ENCODE measurements around the gene AOC2.
"Not testable (repeated sequence)": the region's sequence is repeated elsewhere in the genome, so short reads cannot be mapped to it uniquely, and the experiment has no call there.

Gene AOC2

DNA sequence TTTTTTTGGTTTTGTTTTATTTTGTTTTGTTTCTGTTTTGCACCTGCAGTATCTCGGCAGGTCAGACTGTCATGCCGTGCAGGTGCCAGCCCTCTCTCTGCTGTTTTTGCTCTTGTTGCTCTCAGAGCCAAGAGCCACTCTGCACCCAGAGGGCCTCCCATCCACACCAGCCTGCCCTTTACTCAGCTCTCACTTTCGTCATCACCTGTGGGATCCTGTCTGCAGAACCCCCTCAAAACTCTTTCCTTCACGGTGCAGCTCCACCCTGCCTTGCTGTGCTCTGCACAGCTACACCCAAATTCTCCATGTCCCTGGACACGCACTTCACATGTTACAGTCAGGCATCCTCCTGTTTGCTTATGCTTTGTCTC is 9.2 kb downstream of the AOC2 start:
- no peak for DNase-seq (ENCODE audit: extremely low read depth in 1 of 2, low read depth in 1 of 2)

DNA sequence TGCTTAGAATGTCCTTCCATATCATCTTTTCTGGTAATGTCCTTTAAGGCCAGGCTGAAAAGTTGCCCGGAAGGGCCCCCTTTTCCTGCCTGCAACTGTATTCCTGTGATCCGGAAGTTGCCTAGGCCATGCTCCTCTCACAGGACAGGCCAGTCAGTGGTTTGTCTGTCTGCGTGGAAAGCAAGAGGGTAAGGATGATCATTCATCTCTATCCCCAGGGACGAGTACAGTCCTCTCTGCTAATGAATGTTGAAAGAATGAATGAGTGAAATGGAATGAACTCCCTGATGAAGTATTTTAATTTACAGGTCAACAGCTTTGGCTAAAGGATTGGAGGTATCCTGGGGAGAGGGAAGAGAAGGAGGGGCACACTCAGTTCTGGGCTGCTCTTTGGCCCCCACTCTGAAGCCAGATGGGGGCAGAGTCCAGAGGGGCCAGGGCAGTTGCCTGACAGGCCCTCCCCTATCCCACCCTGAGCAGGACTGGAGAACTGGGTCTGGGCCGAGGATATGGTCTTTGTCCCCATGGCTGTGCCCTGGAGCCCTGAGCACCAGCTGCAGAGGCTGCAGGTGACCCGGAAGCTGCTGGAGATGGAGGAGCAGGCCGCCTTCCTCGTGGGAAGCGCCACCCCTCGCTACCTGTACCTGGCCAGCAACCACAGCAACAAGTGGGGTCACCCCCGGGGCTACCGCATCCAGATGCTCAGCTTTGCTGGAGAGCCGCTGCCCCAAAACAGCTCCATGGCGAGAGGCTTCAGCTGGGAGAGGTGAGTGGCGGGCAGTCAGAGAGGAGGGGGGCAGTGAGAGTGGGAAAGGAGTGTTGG is 9.8 kb downstream of the AOC2 start:
- no peak for DNase-seq (ENCODE audit: extremely low read depth in 1 of 2, low read depth in 1 of 2)

DNA sequence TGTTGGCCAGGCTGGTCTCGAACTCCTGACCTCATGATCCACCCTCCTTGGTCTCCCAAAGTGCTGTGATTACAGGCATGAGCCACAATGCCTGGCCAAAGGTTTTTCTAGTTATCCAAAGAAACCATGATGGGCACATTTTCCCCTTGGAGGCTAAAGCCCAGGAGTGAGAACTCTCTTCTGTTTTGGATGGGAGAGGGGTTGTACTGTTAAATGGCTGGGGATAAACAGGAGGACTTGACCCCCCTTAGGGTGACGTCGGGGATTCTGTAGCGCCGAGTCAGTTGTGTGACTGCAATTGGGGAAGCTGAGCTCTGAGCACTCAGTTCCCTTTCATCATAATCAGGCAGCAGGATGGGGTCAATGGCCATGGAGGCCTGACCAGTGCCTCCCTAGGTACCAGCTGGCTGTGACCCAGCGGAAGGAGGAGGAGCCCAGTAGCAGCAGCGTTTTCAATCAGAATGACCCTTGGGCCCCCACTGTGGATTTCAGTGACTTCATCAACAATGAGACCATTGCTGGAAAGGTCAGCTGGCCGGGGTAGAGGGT is 10.7 kb downstream of the AOC2 start:
- no peak for DNase-seq (ENCODE audit: extremely low read depth in 1 of 2, low read depth in 1 of 2)

DNA sequence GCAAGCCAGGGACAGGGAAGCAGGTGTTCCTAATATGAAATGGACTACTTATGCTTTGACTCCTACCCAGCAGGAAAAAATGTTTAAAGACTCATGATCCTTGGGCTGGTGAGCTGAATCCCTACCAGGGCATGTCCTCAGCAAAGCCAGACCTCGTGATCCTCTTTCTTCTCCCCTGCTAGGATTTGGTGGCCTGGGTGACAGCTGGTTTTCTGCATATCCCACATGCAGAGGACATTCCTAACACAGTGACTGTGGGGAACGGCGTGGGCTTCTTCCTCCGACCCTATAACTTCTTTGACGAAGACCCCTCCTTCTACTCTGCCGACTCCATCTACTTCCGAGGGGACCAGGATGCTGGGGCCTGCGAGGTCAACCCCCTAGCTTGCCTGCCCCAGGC is 11.7 kb downstream of the AOC2 start:
- DNase-seq (ENCODE audit: extremely low read depth in 1 of 2, low read depth in 1 of 2), result not testable (repeated sequence)

DNA sequence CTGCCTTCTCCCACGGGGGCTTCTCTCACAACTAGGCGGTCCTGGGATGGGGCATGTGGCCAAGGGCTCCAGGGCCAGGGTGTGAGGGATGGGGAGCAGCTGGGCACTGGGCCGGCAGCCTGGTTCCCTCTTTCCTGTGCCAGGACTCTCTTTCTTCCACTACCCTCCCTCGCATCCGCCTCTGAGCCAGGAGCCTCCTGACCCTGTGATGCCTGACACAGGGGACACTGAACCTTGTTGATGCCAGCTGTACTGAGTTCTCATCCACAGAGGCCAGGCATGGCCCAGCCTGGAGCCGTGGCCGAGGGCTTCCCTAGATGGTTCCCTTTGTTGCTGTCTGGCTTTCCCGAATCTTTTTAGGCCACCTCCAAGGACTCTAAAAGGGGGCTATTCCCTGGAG is 12.1 kb downstream of the AOC2 start:
- not testable (repeated sequence) for DNase-seq (ENCODE audit: extremely low read depth in 1 of 2, low read depth in 1 of 2)

DNA sequence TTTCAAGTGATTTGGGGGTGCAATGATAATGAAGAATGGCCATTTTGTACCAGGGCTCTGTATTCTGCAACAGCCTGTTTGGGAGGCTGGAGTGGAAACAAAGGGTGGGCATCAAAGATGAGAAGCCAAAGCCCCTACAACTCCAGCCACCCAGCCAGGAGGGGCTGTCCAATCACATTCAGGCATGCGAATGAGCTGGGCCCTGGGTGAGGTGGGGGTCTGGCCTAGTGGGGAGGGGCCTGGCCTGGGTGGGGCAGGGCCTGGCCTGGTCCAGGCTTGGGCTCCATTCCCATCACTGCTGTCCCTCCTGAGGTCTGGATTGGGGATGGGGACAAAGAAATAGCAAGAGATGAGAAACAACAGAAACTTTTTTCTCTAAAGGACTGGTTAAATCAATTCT is 13.0 kb downstream of the AOC2 start:
- DNase-seq (ENCODE audit: extremely low read depth in 1 of 2, low read depth in 1 of 2), result no peak

DNA sequence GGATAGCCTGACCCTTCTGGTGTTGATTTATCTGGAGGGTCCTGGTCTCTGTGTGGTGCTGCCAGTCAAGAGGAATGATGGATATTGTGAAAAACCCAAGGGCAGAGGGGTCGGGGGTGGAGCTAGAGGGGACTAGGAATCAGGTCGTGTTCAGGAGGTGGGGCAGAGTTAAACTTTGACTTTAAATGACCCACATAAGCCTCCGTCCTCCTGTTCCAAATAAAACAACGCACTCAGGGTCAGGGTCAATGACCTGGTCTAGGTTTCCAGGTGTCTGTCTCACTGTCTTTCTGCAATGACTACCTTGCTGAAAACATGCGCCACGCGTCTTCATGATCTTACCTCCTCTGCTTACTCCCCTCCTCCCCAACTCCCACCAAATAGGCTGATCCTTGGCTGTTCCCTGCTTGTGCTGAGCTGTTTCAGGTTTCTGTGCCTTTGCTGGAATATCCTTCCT is 21.3 kb downstream of the AOC2 start:
- DNase-seq (ENCODE audit: extremely low read depth in 1 of 2, low read depth in 1 of 2), result no peak

DNA sequence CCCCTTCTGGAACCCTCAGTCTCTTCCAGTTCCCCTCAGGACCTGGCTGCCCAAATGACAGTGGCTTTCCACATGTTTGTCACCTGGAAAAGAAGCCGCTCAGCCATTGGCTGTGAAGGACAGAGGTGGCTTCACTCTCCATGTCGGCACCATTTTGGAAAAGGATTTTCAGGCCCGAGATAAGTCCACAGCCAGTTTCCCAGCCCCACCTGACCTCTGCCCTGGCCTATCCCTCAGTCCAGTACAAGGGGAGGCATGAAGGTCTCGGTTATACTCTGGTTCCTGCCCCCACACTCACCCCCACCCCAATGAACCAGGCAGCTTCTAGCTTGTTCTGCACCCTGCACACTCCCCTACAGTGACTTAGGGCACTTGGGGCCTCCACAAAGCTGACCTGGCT is 21.8 kb downstream of the AOC2 start:
- no peak for DNase-seq (ENCODE audit: extremely low read depth in 1 of 2, low read depth in 1 of 2)

DNA sequence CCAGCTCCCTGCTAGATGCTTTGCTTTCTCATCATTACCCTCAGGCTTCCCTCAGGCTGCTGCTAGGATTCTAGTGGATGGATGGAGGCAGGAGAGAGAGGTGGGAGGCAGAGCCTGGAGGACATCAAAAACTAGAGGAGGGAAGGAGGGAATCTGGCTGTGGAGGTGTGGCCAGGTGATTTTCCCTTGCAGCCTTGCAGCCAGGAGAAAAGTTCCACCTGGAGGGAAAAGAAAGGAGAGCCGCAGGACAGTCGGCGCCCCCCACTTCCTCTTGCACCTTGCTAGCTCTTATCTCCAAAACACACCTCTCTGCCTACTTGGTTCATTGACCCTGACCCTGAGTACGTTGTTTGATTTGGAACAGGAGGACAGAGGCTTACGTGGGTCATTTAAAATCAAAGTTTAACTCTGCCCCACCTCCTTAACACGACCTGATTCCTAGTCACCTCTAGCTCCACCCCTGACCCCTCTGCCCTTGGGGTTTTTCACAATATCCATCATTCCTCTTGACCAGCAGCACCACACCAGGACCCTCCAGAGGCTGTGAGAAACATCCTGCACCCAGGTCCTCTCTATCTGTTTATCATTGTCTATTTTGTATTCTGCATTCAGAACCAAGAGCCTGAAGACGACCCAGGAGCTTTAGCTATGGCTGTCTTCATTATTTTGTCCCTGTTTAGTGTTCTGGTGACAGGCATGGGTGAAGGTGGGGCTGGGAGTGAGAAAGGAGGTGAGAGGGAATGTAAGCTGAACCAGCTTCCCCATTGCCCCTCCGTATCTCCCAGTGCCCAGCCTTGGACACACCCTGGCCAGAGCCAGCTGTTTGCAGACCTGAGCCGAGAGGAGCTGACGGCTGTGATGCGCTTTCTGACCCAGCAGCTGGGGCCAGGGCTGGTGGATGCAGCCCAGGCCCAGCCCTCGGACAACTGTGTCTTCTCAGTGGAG is 22.5 kb downstream of the AOC2 start:
- DNase-seq (ENCODE audit: extremely low read depth in 1 of 2, low read depth in 1 of 2), result no peak

DNA sequence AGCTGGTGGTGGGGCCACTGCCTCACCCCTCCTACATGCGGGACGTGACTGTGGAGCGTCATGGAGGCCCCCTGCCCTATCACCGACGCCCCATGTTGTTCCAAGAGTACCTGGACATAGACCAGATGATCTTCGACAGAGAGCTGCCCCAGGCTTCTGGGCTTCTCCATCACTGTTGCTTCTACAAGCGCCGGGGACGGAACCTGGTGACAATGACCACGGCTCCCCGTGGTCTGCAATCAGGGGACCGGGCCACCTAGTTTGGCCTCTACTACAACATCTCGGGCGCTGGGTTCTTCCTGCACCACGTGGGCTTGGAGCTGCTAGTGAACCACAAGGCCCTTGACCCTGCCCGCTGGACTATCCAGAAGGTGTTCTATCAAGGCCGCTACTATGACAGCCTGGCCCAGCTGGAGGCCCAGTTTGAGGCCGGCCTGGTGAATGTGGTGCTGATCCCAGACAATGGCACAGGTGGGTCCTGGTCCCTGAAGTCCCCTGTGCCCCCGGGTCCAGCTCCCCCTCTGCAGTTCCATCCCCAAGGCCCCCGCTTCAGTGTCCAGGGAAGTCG is 23.4 kb downstream of the AOC2 start:
- not testable (repeated sequence) for DNase-seq (ENCODE audit: extremely low read depth in 1 of 2, low read depth in 1 of 2)

DNA sequence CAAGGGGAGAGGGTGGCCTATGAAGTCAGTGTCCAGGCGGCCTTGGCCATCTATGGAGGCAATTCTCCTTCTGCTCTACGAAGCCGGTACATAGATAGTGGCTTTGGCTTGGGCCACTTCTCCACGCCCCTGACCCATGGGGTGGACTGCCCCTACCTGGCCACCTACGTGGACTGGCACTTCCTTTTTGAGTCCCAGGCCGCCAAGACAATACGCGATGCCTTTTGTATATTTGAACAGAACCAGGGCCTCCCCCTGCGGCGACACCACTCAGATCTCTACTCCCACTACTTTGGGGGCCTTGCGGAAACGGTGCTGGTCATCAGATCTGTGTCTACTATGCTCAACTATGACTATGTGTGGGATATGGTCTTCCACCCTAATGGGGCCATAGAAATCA is 24.0 kb downstream of the AOC2 start:
- no peak for DNase-seq (ENCODE audit: extremely low read depth in 1 of 2, low read depth in 1 of 2)

DNA sequence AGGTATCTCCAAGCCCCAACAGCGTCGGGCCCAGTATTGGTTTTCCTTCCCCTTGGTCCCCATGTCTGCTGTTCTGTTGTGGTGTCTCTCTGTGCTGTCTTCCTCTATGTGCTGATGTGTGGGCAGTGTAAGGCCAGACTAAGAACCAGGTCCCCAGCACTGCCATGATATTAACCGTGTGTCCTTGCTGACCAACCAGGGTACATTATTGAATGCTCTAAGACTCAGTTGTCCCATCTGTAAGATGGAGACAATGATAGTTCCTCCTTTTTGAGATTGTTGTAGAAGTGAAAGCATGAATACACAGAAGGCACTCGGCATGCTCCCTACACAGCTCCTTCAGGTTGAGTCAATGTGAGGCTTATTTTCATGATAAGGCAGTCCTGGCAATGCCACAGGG is 27.3 kb downstream of the AOC2 start:
- no peak for DNase-seq (ENCODE audit: extremely low read depth in 1 of 2, low read depth in 1 of 2)

DNA sequence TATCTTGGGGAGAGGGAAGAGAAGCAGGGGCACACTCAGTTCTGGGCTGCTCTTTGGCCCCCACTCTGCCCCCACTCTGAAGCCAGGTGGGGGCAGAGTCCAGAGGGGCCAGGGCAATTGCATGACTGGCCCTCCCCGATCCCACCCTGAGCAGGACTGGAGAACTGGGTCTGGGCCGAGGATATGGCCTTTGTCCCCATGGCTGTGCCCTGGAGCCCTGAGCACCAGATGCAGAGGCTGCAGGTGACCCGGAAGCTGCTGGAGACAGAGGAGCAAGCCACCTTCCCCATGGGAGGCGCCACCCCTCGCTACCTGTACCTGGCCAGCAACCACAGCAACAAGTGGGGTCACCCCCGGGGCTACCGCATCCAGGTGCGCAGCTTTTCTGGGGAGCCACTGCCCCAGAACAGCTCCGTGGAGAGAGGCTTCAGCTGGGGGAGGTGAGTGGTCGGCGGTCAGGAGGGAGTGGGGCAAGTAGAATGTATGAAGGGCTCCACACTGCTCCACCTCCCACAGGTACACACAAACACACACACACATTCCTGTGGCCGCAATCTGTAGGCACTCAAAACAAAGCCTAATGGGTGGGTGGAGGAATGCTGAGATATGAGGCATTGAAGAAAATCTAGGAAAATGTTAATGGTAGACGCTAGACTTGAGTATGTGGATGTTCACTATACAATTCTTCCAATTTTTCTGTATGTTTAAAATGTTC is 28.0 kb downstream of the AOC2 start:
- no peak for DNase-seq (ENCODE audit: extremely low read depth in 1 of 2, low read depth in 1 of 2)

DNA sequence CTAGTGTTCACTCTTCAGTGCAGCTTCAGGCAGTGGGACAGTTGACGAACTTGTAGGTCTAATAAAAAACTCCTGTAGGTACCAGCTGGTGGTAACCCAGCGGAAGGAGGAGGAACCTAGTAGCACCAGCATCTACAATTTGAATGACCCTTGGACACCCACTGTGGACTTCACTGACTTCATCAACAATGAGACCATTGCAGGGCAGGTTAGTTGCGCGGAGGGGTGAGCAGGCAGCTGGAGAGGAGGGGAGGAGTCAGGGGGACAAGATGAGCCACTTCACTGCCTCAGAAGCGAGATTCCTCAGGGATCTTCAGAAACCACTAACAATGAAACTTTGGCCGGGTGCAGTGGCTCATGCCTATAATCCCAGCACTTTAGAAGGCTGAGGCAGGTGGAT is 28.9 kb downstream of the AOC2 start:
- no peak for DNase-seq (ENCODE audit: extremely low read depth in 1 of 2, low read depth in 1 of 2)

DNA sequence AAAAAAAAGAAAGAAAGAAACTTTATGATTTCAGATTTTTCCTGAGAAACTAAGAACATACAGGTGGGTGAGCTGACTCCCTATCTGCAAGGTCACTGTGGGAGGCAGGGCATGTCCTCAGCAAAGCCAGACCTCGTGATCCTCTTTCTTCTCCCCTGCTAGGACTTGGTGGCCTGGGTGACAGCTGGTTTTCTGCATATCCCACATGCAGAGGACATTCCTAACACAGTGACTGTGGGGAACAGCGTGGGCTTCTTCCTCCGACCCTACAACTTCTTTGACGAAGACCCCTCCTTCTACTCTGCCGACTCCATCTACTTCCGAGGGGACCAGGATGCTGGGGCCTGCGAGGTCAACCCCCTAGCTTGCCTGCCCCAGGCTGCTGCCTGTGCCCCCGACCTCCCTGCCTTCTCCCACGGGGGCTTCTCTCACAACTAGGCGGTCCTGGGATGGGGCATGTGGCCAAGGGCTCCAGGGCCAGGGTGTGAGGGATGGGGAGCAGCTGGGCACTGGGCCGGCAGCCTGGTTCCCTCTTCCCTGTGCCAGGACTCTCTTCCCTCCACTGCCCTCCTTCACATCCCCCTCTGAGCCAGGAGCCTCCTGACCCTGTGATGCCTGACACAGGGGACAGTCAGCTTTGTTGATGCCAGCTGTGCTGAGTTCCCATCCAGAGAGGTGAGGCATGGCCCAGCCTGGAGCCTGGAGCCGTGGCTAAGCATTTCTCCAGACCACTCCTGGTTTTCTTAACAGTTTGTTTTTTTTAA is 29.7 kb downstream of the AOC2 start:
- not testable (repeated sequence) for DNase-seq (ENCODE audit: extremely low read depth in 1 of 2, low read depth in 1 of 2)

DNA sequence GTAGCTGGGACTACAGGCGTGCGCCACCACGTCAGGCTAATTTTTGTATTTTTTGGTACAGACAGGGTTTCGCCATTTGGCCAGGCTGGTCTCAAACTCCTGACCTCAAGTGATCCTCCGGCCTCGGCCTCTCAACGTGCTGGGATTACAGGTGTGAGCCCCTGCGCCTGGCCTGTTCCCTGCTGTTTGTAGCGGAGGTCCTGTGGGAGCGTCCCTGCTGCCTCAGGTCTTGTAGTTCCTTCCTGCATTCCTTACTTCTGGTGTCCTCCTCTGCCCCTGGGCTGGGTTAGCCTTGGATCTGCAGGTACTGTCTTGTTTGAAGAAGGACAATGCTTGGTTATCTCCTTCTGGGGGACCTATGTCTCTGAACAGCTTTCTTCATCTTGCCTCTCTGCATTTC is 32.7 kb downstream of the AOC2 start:
- no peak for DNase-seq (ENCODE audit: extremely low read depth in 1 of 2, low read depth in 1 of 2)

DNA sequence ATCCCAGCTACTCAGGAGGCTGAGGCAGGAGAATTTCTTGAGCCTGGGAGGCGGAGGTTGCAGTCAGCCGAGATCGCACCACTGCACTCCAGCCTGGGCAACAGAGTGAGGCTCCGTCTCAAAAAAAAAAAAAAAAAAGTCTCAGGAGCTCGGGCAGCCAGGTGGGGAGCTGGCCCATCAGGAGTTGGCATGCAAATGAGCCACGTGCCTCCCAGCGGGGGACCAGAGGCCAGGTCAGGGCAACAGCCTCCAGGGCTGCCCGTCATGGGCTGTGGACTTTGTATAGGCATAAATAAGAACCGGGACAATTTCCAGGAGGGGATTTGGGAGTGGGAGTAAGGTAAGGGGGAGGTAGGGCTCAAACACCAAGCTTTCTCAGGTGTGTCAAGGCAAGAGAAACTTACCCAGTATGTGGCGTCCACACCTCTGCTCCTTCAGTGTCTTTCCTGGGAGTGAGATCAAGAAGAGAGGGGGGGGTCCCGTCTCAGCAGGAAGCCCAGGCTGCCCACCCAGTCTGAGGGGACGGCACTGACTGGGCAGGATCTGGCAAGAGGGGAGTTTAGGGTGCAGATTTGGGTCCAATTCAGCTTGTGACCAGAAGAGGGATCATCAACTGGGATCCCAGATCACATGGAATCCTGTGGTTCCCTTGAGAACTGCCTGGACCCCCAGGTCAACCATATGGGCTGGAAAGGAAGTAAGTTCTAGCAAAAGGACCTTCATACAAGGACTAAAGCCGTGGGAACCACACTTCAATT is 33.9 kb downstream of the AOC2 start:
- no peak for DNase-seq (ENCODE audit: extremely low read depth in 1 of 2, low read depth in 1 of 2)

DNA sequence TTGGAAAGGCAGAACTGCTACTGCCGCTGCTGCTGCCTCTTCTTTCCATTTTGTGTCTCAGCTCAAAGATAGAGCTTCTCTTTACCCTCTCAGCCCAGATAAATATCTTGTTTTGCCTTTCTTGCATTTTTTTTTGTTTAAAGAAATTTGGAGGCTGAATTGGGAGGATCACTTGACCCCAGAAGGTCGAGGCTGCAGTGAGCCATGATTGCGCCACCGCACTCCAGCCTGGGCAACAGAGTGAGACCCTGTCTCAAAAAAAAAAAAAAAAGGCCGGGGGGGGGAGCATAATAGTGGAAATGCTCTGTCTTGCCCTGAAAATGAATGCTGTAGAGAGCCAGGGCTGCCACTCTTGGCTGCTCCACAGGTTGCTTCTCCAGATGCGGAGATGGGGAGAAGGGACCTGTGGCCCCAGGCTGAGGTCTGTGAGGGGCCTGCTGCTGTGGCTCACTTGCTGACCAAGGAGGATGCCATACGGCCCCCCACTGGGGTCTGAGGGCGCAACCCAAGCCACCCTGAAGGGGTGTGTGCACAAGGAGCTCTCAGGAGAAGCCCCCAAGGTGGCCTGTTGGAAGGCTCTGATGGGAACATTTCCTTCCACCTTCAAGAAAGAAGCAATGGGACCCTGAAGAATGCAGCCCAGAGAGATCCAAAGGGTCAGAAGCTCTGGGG is 34.7 kb downstream of the AOC2 start:
- DNase-seq (ENCODE audit: extremely low read depth in 1 of 2, low read depth in 1 of 2), result no peak

DNA sequence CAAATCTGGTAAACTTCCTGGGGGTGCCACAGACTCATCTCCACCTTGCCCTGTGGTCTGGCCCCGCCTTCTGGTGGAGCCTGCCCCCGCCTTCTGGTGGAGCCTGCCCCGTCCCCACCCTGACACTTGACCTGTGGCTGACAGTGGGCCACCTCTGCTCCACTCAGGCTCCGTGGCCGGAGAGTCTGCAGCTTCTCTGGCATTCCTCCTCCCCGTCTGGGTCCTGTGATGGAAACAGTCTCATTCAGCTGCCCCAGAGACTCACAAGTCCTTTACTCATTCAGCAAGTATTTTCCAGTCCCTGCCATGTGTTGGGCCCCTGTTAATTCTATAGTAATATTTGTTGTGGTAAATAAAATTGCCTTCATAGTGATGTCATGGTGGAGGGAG is 35.2 kb downstream of the AOC2 start:
- DNase-seq (ENCODE audit: extremely low read depth in 1 of 2, low read depth in 1 of 2), result no peak
